OCI-LY7 (cell line): Measurements from ENCODE around the gene ORC3. TPM values are rescaled to one million over a fixed set of nuclear protein-coding genes. Genes with fewer than 3 reads are reported as not detected.

ENCODE experiments used
- BruUV-seq: library from RNA; stranded (reverse); fragments of 400-500 nt; replicated peaks from 2 replicates; lab custom pipeline; 2021; lab: Mats Ljungman, UMichigan
- CTCF ChIA-PET: fragments of 300-600 bp; sonication (Branson Sonifier 250); formaldehyde crosslinking; loops from one replicate; lab custom pipeline; 2022; ENCODE audit warnings: antibody characterized with exemption; ENCODE audit not compliant: unreplicated experiment; lab: Charles Lee
- POLR2A ChIA-PET: fragments of 300-600 bp; sonication (Branson Sonifier 250); formaldehyde crosslinking; loops from one replicate; lab custom pipeline; 2022; ENCODE audit warnings: antibody characterized with exemption; lab: Charles Lee
- DNase-seq: peaks from one replicate; pipeline ENCODE4 v3.0.0-alpha.2; 2015; ENCODE audit warnings: low spot score
- H2AFZ ChIP-seq: fragments of 200-600 bp; sonication (generic), shearing (Covaris generic); 2 replicates; pipeline ENCODE4 v1.6.1; 2014; ENCODE audit warnings: mild to moderate bottlenecking, antibody characterized with exemption, low read length, moderate library complexity
- H3K27ac ChIP-seq: fragments of 200-600 bp; sonication (generic); 2 replicates; pipeline ENCODE4 v1.5.1; 2014; ENCODE audit warnings: mixed run types, low read depth, mild to moderate bottlenecking, moderate library complexity, low read length, inconsistent platforms; ENCODE audit not compliant: poor library complexity, severe bottlenecking
- H3K36me3 ChIP-seq: fragments of 200-600 bp; sonication (generic); 2 replicates; pipeline ENCODE4 v1.6.1; 2014; ENCODE audit warnings: mild to moderate bottlenecking, antibody characterized with exemption, low read length, moderate library complexity, mixed read lengths; ENCODE audit not compliant: insufficient read depth
- H3K4me1 ChIP-seq: fragments of 200-600 bp; sonication (generic); 2 replicates; pipeline ENCODE4 v1.5.1; 2014; ENCODE audit warnings: mild to moderate bottlenecking, low read length; ENCODE audit not compliant: insufficient read depth, poor library complexity, severe bottlenecking
- H3K4me2 ChIP-seq: fragments of 200-600 bp; sonication (generic); 2 replicates; pipeline ENCODE4 v1.6.1; 2014; ENCODE audit warnings: mild to moderate bottlenecking, low read length
- H3K4me3 ChIP-seq: fragments of 200-600 bp; sonication (generic); 2 replicates; pipeline ENCODE4 v1.5.1; 2014; ENCODE audit warnings: mild to moderate bottlenecking, low read depth, low read length; ENCODE audit not compliant: poor library complexity, severe bottlenecking
- H3K79me2 ChIP-seq: fragments of 200-600 bp; sonication (generic); 2 replicates; pipeline ENCODE4 v1.6.1; 2016; ENCODE audit warnings: low read depth, mild to moderate bottlenecking, low read length, moderate library complexity, mixed read lengths; ENCODE audit not compliant: insufficient read depth
- H3K9me2 ChIP-seq: fragments of 200-600 bp; sonication (generic); 2 replicates; pipeline ENCODE4 v1.6.1; 2016; ENCODE audit warnings: mild to moderate bottlenecking, low read length, mixed read lengths; ENCODE audit not compliant: insufficient read depth
- H3K9me3 ChIP-seq: fragments of 200-600 bp; sonication (generic); 2 replicates; pipeline ENCODE4 v1.6.1; 2014; ENCODE audit warnings: mild to moderate bottlenecking, mixed run types, low read length, mixed read lengths
- H4K20me1 ChIP-seq: fragments of 200-600 bp; sonication (generic); 2 replicates; pipeline ENCODE4 v1.6.1; 2014; ENCODE audit warnings: mild to moderate bottlenecking, antibody characterized with exemption, low read length, moderate library complexity, mixed read lengths; ENCODE audit not compliant: insufficient read depth
- EZH2phosphoT487 ChIP-seq: fragments of 200-600 bp; sonication (generic); IDR thresholded peaks from 2 replicates; pipeline ENCODE4 v1.6.1; 2018; ENCODE audit warnings: low read depth, borderline replicate concordance, mild to moderate bottlenecking, mixed run types, antibody characterized with exemption, low read length, moderate library complexity, mixed read lengths
- intact Hi-C: fragments of 100-400 bp; cut with micrococcal nuclease; formaldehyde crosslinking; loops from one replicate; pipeline ENCODE4 v1.10.0; 2022; ENCODE audit not compliant: unreplicated experiment
- total RNA-seq, 2 experiments: library from RNA; depleted of rRNA in 1 of 2; stranded (reverse); fragments of >200 nt in 1 of 2; shearing (Covaris generic) in 1 of 2; gene quantifications; 2 replicates each; pipeline ENCODE4 v1.2.3, GENCODE V29; 2014 to 2022
- TF ChIP-seq, protein P1 (sequence below): fragments of 200-600 bp; sonication (generic); conservative IDR thresholded peaks from 2 replicates; pipeline ENCODE4 v1.5.1; 2014; ENCODE audit warnings: mild to moderate bottlenecking, antibody characterized with exemption, low read length, moderate library complexity, mixed read lengths

ORC3 gene
- total RNA-seq, 2 experiments from 2014 or later, result 34.8 to 45.0 TPM

DNA sequence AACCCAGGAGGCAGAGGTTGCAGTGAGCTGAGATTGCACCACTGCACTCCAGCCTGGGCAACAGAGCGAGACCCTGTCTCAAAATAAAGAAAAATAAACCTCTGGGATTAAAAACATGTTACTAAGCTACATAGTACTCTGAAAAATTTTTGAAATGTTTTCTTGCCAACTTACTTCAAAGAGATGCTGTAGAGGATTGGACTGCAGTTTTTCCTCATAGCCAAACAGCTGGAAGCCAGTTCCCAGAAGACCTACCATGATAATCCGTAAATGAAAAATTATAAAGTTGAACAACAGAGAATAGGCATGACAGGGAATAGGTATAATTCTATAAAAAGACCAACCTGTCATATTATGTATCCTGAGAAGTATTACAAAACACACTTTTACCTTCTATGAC is 48.2 kb upstream of the ORC3 start:
- Histone ChIP-seq H2AFZ (no peak overlapping the region), H4K20me1 (no peaks in the 10 kb centered on the region), H3K9me2 (no peaks in the 10 kb centered on the region), H3K36me3 (peaks cover 78% of the 10 kb centered on the region), H3K27ac (no peak overlapping the region), H3K4me1 (no peaks in the 10 kb centered on the region), H3K9me3 (peaks cover 20% of the 10 kb centered on the region), H3K4me3 (no peak overlapping the region), H3K79me2 (no peaks in the 10 kb centered on the region), H3K4me2 (no peak overlapping the region)
- ChIA-PET POLR2A (interaction anchor here (0.6 to 1.4 kb wide), 3 partner anchors 12 to 462 kb away, joined by 3 to 4 read pairs (median 3); no protein-coding TSS in a partner anchor), CTCF (no interaction called here)
- intact Hi-C loops, result no loop called here
- TF ChIP-seq, protein P1, sequence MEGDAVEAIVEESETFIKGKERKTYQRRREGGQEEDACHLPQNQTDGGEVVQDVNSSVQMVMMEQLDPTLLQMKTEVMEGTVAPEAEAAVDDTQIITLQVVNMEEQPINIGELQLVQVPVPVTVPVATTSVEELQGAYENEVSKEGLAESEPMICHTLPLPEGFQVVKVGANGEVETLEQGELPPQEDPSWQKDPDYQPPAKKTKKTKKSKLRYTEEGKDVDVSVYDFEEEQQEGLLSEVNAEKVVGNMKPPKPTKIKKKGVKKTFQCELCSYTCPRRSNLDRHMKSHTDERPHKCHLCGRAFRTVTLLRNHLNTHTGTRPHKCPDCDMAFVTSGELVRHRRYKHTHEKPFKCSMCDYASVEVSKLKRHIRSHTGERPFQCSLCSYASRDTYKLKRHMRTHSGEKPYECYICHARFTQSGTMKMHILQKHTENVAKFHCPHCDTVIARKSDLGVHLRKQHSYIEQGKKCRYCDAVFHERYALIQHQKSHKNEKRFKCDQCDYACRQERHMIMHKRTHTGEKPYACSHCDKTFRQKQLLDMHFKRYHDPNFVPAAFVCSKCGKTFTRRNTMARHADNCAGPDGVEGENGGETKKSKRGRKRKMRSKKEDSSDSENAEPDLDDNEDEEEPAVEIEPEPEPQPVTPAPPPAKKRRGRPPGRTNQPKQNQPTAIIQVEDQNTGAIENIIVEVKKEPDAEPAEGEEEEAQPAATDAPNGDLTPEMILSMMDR, result no peak
- TF ChIP-seq EZH2phosphoT487, result no peak
- DNase-seq, result no peak
- no TSS peak for BruUV-seq

DNA sequence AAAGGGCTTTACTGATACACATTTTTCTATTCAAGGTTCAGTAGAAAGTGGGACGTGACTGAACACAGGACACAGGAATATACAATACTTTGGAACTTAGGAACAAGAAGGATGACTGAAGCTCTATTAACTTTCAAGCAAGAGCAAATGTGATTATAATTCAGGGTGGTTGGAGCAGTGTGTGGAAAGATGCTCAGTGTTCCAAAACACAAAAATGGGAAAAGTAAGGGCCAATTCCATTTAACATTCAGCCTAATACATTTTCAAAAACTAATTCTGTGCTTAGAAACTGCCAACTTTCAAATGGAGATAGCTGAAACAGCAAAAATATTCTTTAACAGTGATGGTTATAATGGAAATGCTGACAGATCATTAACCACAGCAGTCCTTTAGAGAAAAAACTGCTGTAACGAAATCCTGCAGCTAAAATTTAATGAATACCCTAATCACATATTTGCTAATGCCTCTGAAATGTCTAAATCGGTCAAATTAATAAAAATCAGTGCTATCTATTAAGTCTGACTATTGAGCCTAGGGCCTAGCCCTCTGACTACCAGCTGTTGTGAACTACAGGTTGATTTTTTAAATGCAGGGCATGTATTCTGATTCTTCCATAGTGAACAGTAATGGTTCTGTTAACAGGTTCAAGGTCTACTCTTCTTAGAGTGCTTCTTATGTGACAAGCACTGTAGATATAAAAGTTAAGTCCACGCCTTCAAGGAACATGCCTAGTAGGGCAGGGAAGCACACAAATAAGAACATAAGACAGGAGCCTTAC is 46.0 kb upstream of the ORC3 start:
- no peak overlapping the region for H3K4me2 ChIP-seq
- H3K4me3 ChIP-seq, result no peak overlapping the region
- ChIA-PET POLR2A (interaction anchor here (0.7 to 1.2 kb wide), 2 partner anchors 12 to 215 kb away, joined by 3 read pairs; no protein-coding TSS in a partner anchor), CTCF (no interaction called here)
- no peaks in the 10 kb centered on the region for H4K20me1 ChIP-seq
- H3K27ac ChIP-seq, result no peak overlapping the region
- H3K9me3 ChIP-seq, result peaks cover 27% of the 10 kb centered on the region
- no peak overlapping the region for H2AFZ ChIP-seq
- TF ChIP-seq, protein P1, result no peak
- no peak for TF ChIP-seq EZH2phosphoT487
- intact Hi-C loops, result no loop called here
- no peak for DNase-seq
- no peaks in the 10 kb centered on the region for H3K4me1 ChIP-seq
- no peaks in the 10 kb centered on the region for H3K9me2 ChIP-seq
- peaks cover 79% of the 10 kb centered on the region for H3K36me3 ChIP-seq
- BruUV-seq, result no TSS peak
- no peaks in the 10 kb centered on the region for H3K79me2 ChIP-seq

DNA sequence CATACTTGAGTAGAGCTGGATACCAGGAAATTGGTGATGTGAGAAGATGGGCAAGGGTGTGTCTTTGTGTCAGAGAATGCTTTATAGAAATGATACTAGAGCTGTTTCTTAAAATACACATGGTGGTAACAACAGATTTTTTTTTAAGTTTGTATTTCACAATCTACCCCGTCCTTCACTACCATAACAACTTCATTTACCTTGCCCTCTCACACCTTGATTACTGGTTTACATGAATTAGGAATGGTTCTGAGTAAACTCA is 45.5 kb upstream of the ORC3 start:
- H3K9me3 ChIP-seq, result peaks cover 23% of the 10 kb centered on the region
- no peak for DNase-seq
- BruUV-seq, result TSS peak; percentile 6

More for the DNA sequence above, 45.5 kb upstream of the ORC3 start:
- intact Hi-C loops, result no loop called here
- Histone ChIP-seq H3K79me2 (no peaks in the 10 kb centered on the region), H3K4me1 (no peaks in the 10 kb centered on the region), H3K9me2 (no peaks in the 10 kb centered on the region), H4K20me1 (no peaks in the 10 kb centered on the region), H3K4me2 (no peak overlapping the region), H2AFZ (no peak overlapping the region), H3K4me3 (no peak overlapping the region), H3K36me3 (peaks cover 77% of the 10 kb centered on the region), H3K27ac (no peak overlapping the region)
- TF ChIP-seq EZH2phosphoT487, result no peak
- TF ChIP-seq, protein P1, result no peak
- POLR2A ChIA-PET, result interaction anchor here (1.2 kb wide), 1 partner anchor 13 kb away, joined by 3 read pairs; no protein-coding TSS in a partner anchor
- CTCF ChIA-PET, result no interaction called here
